Glomerular endothelial cell (primary cell): Measurements from ENCODE around the gene ACVR1C. TPM values are rescaled to one million over a fixed set of nuclear protein-coding genes. Genes with fewer than 3 reads are reported as not detected.
"Not testable (repeated sequence)": the region's sequence is repeated elsewhere in the genome, so short reads cannot be mapped to it uniquely, and the experiment has no call there.

Source experiments
- DNase-seq: peaks from one replicate; pipeline ENCODE4 v3.0.0-alpha.2; 2011; ENCODE audit warnings: low read depth, low spot score; ENCODE audit errors: extremely low read depth
- total RNA-seq: library from RNA; depleted of rRNA; stranded (reverse); fragments of >200 nt; gene quantifications from 2 replicates; pipeline ENCODE4 v1.2.3, GENCODE V29; 2015

ACVR1C gene
- total RNA-seq, 1 donor from 2014 or later, result 0.06 TPM

GRCh38 chr2:157587576-157587975 lies 41.1 kb downstream of the ACVR1C start:
- no peak for DNase-seq

- no peak for DNase-seq
These were observed 54.5 kb downstream of the ACVR1C start for GRCh38 chr2:157574165-157574564.

DNA sequence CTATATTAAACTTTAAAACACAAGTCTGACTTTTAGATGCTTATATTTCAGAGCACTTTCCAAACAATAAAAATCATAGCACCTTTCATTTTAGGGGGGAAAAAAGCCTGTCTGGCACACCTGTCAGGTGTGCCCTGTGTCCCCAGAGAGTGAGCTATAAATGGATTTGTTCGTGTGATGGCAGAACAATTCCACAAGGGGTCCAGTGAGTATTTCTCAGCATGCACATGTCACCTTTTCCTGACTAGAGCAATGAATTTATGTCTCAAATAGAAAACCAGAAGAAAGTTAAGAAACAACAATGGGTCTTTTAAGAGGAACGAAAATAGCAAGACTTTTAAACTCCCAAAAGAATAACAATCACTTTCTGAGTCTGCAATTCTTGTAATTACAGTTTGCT lies 55.9 kb downstream of the ACVR1C start:
- DNase-seq, result no peak

GRCh38 chr2:157566623-157567022 lies 62.0 kb downstream of the ACVR1C start:
- DNase-seq, result not testable (repeated sequence)

DNA sequence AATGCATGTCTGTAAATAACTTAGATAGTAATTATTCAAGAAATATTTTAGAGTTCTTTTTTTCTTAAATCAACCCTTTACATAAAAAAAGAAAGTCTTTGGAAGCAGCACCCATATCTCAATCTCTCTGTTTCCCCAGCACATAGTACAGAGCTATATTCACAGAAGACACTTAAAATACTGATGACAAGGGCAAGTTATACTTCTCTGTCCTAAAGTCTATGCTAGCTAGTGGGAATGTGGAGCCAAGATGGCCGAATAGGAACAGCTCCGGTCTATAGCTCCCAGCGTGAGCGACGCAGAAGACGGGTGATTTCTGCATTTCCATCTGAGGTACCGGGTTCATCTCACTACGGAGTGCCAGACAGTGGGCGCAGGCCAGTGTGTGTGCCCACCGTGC lies 62.6 kb downstream of the ACVR1C start:
- DNase-seq, result not testable (repeated sequence)

DNA sequence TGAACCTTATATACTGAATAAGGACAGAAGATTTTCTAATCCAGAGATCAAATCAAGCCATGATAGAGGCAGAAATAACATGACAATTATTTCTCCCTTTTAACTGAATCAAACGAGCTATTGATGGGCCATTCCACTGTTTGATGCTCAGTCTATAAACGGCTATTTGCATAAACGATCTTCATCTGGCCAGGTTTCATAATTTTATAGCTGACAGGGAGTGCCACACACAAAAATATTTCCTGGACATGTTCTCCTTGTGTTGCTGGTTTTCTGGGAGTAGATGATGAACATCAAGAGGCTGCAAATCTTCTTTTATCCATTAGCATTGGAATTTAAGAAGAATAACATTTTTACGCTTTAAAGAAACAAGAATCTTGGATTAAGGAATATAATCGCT lies 63.1 kb downstream of the ACVR1C start:
- DNase-seq, result no peak

DNA sequence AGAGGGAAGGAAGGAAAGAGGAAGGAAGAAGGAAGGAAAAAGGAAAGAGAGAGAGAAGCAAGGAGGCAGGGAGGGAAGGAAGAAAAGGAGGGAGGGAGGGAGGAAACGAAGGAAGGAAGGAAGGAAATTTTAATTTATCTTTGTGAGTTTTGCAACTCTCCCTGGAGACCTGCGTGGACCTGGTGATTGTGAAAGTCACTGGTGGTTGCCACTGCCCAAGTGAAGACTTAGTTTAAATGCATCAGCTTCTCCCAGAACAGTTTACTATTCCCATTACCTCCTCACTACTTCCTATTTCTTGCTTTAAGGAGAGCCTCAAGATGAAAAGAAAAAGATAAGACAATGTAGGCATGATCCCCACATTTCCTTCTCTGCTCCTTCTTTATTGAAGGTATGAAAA lies 68.8 kb downstream of the ACVR1C start:
- DNase-seq, result no peak

DNA sequence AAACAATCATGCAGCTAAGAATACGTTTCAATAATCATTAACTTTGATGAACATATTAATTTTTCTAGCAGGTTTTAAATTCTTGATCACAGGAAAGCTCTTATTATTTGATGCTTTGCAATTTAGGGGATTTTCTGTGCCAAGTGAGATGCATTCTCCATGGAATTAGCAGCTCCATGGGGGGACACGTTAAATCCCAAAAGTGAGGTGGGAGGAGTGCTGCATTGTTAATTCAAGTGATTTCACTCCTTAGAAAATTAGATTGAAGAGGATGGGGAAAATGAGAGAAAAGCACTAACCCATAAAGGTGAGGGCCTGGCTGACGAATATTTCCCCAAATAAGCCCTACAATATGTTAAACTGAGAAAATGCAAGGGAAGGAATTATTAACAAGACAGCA lies 69.2 kb downstream of the ACVR1C start:
- no peak for DNase-seq

- no peak for DNase-seq
These were observed 69.6 kb downstream of the ACVR1C start for GRCh38 chr2:157559061-157559460.

DNA sequence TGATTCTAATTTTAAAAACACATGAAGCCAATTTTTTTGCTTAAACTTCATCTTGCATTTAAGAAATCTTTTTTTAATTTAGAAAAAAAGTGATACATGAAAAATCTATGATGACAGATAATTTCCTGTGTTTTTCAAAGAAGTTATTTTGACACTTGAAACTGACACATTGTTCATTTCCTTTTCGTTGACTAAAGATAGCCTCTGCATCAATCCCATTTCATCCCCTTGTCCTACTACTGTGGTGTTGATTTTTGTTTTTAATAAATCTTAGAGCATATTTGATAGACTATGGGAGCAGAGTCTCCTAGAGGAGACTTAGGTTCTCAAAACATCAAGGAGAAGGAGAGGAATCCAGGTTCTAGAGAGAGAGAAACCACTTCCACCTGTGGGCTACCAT lies 70.9 kb downstream of the ACVR1C start:
- no peak for DNase-seq

- no peak for DNase-seq
These were observed 88.6 kb downstream of the ACVR1C start for GRCh38 chr2:157540102-157540501.

GRCh38 chr2:157538064-157538463 lies 90.6 kb downstream of the ACVR1C start:
- no peak for DNase-seq

DNA sequence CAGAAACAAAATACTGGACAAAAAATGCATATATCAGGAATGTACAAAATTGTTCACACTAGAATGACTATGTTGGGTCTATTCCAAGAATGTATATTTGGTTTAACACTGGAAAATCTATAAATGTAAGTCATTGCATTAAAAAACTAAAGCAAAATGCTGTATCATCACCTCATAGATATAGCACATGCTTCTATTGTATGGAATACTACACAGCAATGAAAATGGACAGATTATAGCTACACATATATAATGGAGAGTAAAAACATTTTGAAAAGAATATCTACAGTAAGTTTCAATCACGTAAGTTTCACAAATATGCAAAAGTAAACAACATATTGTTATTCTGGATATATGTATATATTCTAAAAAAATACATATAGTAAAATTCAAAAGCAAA lies 91.8 kb downstream of the ACVR1C start:
- DNase-seq, result no peak

GRCh38 chr2:157528963-157529751 lies 99.5 kb downstream of the ACVR1C start:
- DNase-seq, result no peak

DNA sequence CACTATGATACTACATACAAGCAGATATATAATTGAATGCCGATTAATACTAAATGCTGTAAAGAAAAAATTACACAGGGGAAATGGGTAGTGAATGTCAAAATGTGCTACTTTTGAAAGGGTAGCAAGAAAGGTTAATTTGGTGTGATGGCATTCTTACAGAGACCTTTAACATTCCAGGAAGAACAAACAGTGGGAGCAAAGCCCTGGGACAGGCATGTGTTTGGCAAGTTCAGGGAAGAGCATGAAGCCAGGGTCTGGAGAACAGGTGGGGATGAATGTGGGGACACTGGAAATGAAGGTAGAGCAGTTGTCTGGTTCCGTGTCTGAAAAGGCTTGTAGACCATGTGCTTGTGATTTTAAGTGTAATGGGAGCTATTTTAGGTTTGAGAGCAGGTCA lies 102.6 kb downstream of the ACVR1C start:
- no peak for DNase-seq

- no peak for DNase-seq
These were observed 105.1 kb downstream of the ACVR1C start for GRCh38 chr2:157523270-157524247.

DNA sequence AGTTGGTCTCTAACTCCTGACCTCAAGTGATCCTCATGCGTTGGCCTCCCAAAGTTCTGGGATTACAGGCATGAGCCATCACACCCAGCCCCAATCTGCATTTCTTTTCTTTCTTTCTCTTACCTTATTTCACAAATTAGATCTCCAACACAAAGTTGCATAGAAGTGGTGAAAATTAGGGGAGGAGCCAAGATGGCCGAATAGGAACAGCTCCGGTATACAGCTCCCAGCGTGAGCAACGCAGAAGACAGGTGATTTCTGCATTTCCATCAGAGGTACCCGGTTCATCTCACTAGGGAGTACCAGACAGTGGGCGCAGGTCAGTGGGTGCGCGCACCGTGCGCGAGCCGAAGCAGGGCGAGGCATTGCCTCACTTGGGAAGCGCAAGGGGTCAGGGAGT lies 113.7 kb downstream of the ACVR1C start:
- DNase-seq, result not testable (repeated sequence)

GRCh38 chr2:157509744-157510143 lies 118.9 kb downstream of the ACVR1C start:
- no peak for DNase-seq

DNA sequence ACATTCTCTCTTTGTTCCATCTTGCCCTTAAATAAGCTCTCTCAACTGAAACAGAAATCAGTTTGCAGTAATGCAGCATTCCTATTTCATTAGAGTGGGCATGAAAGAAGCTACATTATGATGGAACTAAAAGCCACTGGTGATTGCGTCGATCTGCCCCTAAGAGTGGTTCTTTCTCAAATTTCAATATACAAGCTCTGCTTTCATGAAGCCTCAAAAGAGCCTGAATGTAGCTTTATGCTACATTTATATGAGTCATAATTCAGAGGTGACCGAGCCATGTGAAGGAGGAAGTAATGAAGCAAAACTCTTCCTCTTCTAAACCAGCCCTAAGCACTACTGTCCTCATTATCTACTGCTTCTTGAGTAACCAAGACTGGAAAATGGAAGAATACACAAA lies 120.0 kb downstream of the ACVR1C start:
- no peak for DNase-seq

DNA sequence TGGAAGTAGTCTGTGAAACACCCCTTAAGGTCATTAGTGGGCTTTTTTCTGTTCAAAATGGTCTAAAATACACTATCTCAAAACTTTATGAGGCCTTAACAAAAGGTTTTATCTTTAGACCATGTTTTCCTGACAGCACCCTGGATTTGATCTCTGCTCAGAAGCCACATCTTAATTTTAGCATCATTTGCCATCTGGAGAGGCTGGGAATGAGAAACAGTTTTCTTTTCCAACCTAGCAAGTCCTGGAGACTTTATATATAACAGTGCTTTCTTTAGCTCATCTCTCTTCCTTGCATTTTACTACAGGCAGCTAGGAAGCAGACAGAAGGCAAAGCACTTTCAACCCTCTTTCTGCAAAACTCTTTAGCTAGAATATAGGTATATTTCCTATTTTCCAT lies 122.1 kb downstream of the ACVR1C start:
- no peak for DNase-seq

DNA sequence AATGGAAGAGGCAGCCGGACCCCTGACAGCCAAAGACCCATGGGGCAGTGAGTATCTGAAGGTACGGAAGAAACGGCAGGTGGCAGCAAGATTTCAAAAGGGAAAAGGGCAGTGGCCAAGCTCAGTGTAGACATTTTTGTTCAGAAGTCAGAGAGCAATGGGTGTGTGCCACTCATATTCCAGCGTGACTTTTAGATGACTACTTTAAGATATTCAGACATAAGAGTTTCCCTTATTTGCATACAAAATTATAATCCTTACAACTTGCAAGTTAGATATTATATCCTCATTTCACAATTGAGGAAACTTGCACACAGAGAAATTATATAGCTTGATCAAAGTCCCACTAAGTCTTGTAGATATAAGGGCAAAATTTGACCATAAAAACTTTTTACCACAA lies 124.0 kb downstream of the ACVR1C start:
- no peak for DNase-seq

DNA sequence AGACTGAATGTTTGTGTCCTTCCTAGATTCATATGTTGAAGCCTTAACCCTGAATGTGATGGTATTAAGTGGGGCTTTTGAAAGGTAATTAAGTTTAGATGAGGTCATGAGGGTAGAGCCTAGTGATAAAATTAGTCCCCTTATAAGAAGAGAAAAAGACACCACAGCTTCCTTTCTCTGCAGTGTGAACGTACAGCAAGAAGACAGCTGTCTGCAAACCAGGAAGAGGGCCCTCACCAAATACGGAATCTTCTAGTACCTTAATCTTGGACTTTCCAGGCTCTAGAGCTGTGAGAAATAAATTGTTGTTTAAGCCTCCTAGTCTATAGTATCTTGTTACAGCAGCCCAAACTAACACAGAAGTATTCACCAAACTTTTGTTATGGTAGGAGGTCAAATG lies 127.6 kb downstream of the ACVR1C start:
- no peak for DNase-seq
